SH-SY5Y (cell line): ENCODE results near the gene SLC35F3.

Source experiments
- GATA2 ChIP-seq: IDR thresholded peaks from 2 replicates; pipeline ENCODE4 v1.6.1; 2011; ENCODE audit warnings: mild to moderate bottlenecking, low read depth, low read length
- GATA3 ChIP-seq: IDR thresholded peaks from 2 replicates; pipeline ENCODE4 v1.6.1; 2011; ENCODE audit warnings: low read depth, mild to moderate bottlenecking, low read length, moderate library complexity

SLC35F3 gene

GRCh38 chr1:233981042-233981675 is 76.7 kb downstream of the SLC35F3 start:
- TF ChIP-seq GATA3, result no peak
- no peak for TF ChIP-seq GATA2

- no peak for TF ChIP-seq GATA2
- TF ChIP-seq GATA3, result no peak
Observed at GRCh38 chr1:233982827-233983518, 78.5 kb downstream of the SLC35F3 start.

- TF ChIP-seq GATA3 (no peak), GATA2 (no peak)
Observed at GRCh38 chr1:233983811-233984210, 79.3 kb downstream of the SLC35F3 start.

GRCh38 chr1:233988963-233989696 is 84.7 kb downstream of the SLC35F3 start:
- no peak for TF ChIP-seq GATA3
- no peak for TF ChIP-seq GATA2

- TF ChIP-seq GATA3 (no peak), GATA2 (no peak)
Observed at GRCh38 chr1:233990486-233990885, 86.0 kb downstream of the SLC35F3 start.

- TF ChIP-seq GATA2 (no peak), GATA3 (no peak)
Observed at GRCh38 chr1:233993651-233994050, 89.2 kb downstream of the SLC35F3 start.

GRCh38 chr1:233994112-233994511 is 89.6 kb downstream of the SLC35F3 start:
- TF ChIP-seq GATA2 (no peak), GATA3 (no peak)

GRCh38 chr1:233998456-233998855 is 94.0 kb downstream of the SLC35F3 start:
- TF ChIP-seq GATA3 (no peak), GATA2 (no peak)

GRCh38 chr1:233998891-233999290 is 94.4 kb downstream of the SLC35F3 start:
- TF ChIP-seq GATA3, result no peak
- TF ChIP-seq GATA2, result no peak

- no peak for TF ChIP-seq GATA3
- TF ChIP-seq GATA2, result no peak
Observed at GRCh38 chr1:234000557-234001041, 96.1 kb downstream of the SLC35F3 start.

GRCh38 chr1:234001817-234002216 is 97.3 kb downstream of the SLC35F3 start:
- TF ChIP-seq GATA3 (no peak), GATA2 (no peak)

GRCh38 chr1:234004591-234004990 is 100.1 kb downstream of the SLC35F3 start:
- TF ChIP-seq GATA3 (no peak), GATA2 (no peak)

GRCh38 chr1:234007684-234008083 is 103.2 kb downstream of the SLC35F3 start:
- no peak for TF ChIP-seq GATA2
- TF ChIP-seq GATA3, result no peak

- TF ChIP-seq GATA3 (no peak), GATA2 (no peak)
Observed at GRCh38 chr1:234008591-234008990, 104.1 kb downstream of the SLC35F3 start.

GRCh38 chr1:234009668-234010067 is 105.2 kb downstream of the SLC35F3 start:
- TF ChIP-seq GATA3 (no peak), GATA2 (no peak)

- TF ChIP-seq GATA3, result peak; percentile 97
- peak; percentile 71; the same call in 1 of the 2 replicates for TF ChIP-seq GATA2
Observed at GRCh38 chr1:234014208-234014607, 109.7 kb downstream of the SLC35F3 start.
